K562 (cell line): ENCODE measurements around the gene RHBDL3. TPM values are rescaled to one million over a fixed set of nuclear protein-coding genes. Genes with fewer than 3 reads are reported as not detected.

Experiments used
- ATAC-seq: fragments of 200-7000 bp; cut with Tn5 transposase; 3 replicates; pipeline ENCODE4 v1.9.1; 2020; ENCODE audit warnings: moderate library complexity
- BruUV-seq: library from RNA; stranded (reverse); fragments of 400-500 nt; replicated peaks from 2 replicates; lab custom pipeline; 2021; lab: Mats Ljungman, UMichigan
- CTCF ChIA-PET: fragments of 300-600 bp; formaldehyde crosslinking; extraction: SDS; loops from one replicate; lab custom pipeline; 2021; ENCODE audit warnings: low intra/inter-chr PET ratio; lab: Yijun Ruan, JAX
- POLR2A ChIA-PET: fragments of 300-600, 350-650 bp; sonication (Branson Sonifier 250); formaldehyde crosslinking; extraction: SDS; loops from one replicate; lab custom pipeline; 2021; ENCODE audit warnings: antibody characterized with exemption, inconsistent platforms; lab: Yijun Ruan, JAX
- DNase-seq, 4 experiments: peaks; one replicate each; pipeline versions ENCODE4 v3.0.0 to v3.0.0-alpha.2; 2011 to 2018; ENCODE audit warnings: low spot score in 3 of 4, mixed read lengths in 3 of 4; ENCODE audit errors: extremely low read depth in 1 of 4
- FAIRE-seq: peaks from 2 replicates; lab custom pipeline; 2011; peaks lifted over from hg19 to GRCh38; lab: Jason Lieb, UNC
- H2AFZ ChIP-seq: 2 replicates; pipeline ENCODE4 v1.6.0; 2011; ENCODE audit warnings: low read depth, low read length, control low read depth, inconsistent platforms
- H3K27ac ChIP-seq: fragments of 200-600 bp; 3 replicates; pipeline ENCODE4 v1.8.0; 2011; ENCODE audit warnings: low read depth, mild to moderate bottlenecking, control low read depth, inconsistent platforms, low read length, moderate library complexity, mixed read lengths; ENCODE audit errors: extremely low read depth
- H3K27me3 ChIP-seq, 2 experiments: fragments of 300-600 bp in 1 of 2; 2 replicates in 1 of 2; 3 replicates in 1 of 2; pipeline versions ENCODE4 v1.6.0 to v1.8.0; 2011; ENCODE audit warnings: inconsistent platforms in 2 of 2, low read length in 2 of 2, mild to moderate bottlenecking in 1 of 2, mixed read lengths in 1 of 2, moderate library complexity in 1 of 2; ENCODE audit not compliant: control insufficient read depth in 2 of 2, insufficient read depth in 2 of 2
- H3K36me3 ChIP-seq: fragments of 300-600 bp; 3 replicates; pipeline ENCODE4 v1.8.0; 2011; ENCODE audit warnings: mild to moderate bottlenecking, low read length, inconsistent platforms; ENCODE audit not compliant: control insufficient read depth, insufficient read depth
- H3K4me1 ChIP-seq, 2 experiments: fragments of 200-600 bp in 1 of 2; replicated peaks in 1 of 2; 2 replicates in 1 of 2; 3 replicates in 1 of 2; pipeline versions ENCODE4 v1.5.1 to v1.8.0; 2011; ENCODE audit warnings: inconsistent platforms in 2 of 2, low read length in 2 of 2, mild to moderate bottlenecking in 1 of 2, mixed read lengths in 1 of 2, moderate library complexity in 1 of 2; ENCODE audit not compliant: control insufficient read depth in 2 of 2, insufficient read depth in 2 of 2
- H3K4me2 ChIP-seq: 2 replicates; pipeline ENCODE4 v1.6.1; 2011; ENCODE audit warnings: low read length, control low read depth, inconsistent platforms, mixed read lengths; ENCODE audit not compliant: insufficient read depth
- H3K4me3 ChIP-seq: fragments of 200-600 bp; sonication (generic), shearing (Covaris generic); 2 replicates; pipeline ENCODE4 v1.5.1; 2016; ENCODE audit warnings: control low read depth, inconsistent platforms
- H3K79me2 ChIP-seq: fragments of 200-600 bp; 3 replicates; pipeline ENCODE4 v1.8.0; 2011; ENCODE audit warnings: low read length, inconsistent platforms; ENCODE audit not compliant: control insufficient read depth, insufficient read depth
- H3K9ac ChIP-seq, 2 experiments: 2 replicates each; pipeline versions ENCODE4 v1.6.0 to v1.6.1; 2011; ENCODE audit warnings: low read depth in 2 of 2, low read length in 2 of 2, control low read depth in 1 of 2, inconsistent platforms in 1 of 2, mild to moderate bottlenecking in 1 of 2, mixed read lengths in 1 of 2; ENCODE audit not compliant: insufficient read depth in 1 of 2
- H3K9me1 ChIP-seq: one replicate; pipeline ENCODE4 v1.6.0; 2011; ENCODE audit warnings: inconsistent platforms, mild to moderate bottlenecking, low read length, moderate library complexity; ENCODE audit not compliant: control insufficient read depth, insufficient read depth
- H3K9me3 ChIP-seq: replicated peaks from 2 replicates; pipeline ENCODE4 v1.5.1; 2011; ENCODE audit warnings: low read depth, low read length, inconsistent platforms; ENCODE audit not compliant: control insufficient read depth, insufficient read depth
- H4K20me1 ChIP-seq: replicated peaks from 2 replicates; pipeline ENCODE4 v1.6.1; 2011; ENCODE audit warnings: low read length, inconsistent platforms, mixed read lengths; ENCODE audit not compliant: control insufficient read depth, insufficient read depth
- E2F8 ChIP-seq: fragments of 450-650 bp; IDR thresholded peaks from 2 replicates; pipeline ENCODE4 v1.7.1; 2018; ENCODE audit warnings: mild to moderate bottlenecking, low read depth; ENCODE audit not compliant: partially characterized antibody
- E4F1 ChIP-seq: fragments of 250-450 bp; sonication (Bioruptor Pico); IDR thresholded peaks from 2 replicates; pipeline ENCODE4 v1.5.0; 2021; ENCODE audit warnings: mild to moderate bottlenecking, borderline replicate concordance
- FOSL1 ChIP-seq: fragments of 200-800 bp; sonication (Bioruptor generic); conservative IDR thresholded peaks from 2 replicates; pipeline ENCODE4 v1.6.1; 2016; ENCODE audit warnings: missing genetic modification characterization, missing compliant biosample characterization
- KDM4B ChIP-seq, 2 experiments: fragments of 450-650 bp in 1 of 2; sonication (generic) in 1 of 2; IDR thresholded peaks; 2 replicates each; pipeline ENCODE4 v1.6.1; 2016 to 2017; ENCODE audit warnings: borderline replicate concordance in 2 of 2, antibody characterized with exemption in 1 of 2, low read depth in 1 of 2, mild to moderate bottlenecking in 1 of 2
- MAFK ChIP-seq: IDR thresholded peaks from 2 replicates; pipeline ENCODE4 v1.6.1; 2011; ENCODE audit warnings: low read length, improper control_type of control experiment
- MEF2D ChIP-seq: conservative IDR thresholded peaks from 2 replicates; pipeline ENCODE4 v1.6.1; 2016; ENCODE audit warnings: low read depth, missing genetic modification characterization, missing compliant biosample characterization
- MYNN ChIP-seq, 2 experiments: sonication (generic); formaldehyde crosslinking in 1 of 2; IDR thresholded peaks; 2 replicates each; pipeline versions ENCODE4 v1.5.0 to v1.6.1; 2016 to 2020; ENCODE audit warnings: antibody characterized with exemption in 1 of 2, missing genetic modification reagents in 1 of 2
- PHTF2 ChIP-seq: fragments of 250-450 bp; sonication (Bioruptor Pico); IDR thresholded peaks from 2 replicates; pipeline ENCODE4 v1.5.0; 2021; ENCODE audit warnings: mild to moderate bottlenecking
- PML ChIP-seq: IDR thresholded peaks from 2 replicates; pipeline ENCODE4 v1.6.1; 2012; ENCODE audit warnings: low read length, inconsistent platforms
- TARDBP ChIP-seq: fragments of 450-650 bp; IDR thresholded peaks from 2 replicates; pipeline ENCODE4 v1.6.1; 2016
- THAP7 ChIP-seq: fragments of 250-450 bp; sonication (Bioruptor Pico); IDR thresholded peaks from 2 replicates; pipeline ENCODE4 v1.5.0; 2021
- ZNF121 ChIP-seq: sonication (generic); formaldehyde crosslinking; conservative IDR thresholded peaks from 2 replicates; pipeline ENCODE4 v1.8.0; 2022; ENCODE audit warnings: missing genetic modification reagents
- whole genome bisulfite sequencing: fragments of 100-300 bp; shearing (Covaris generic); methylation state at CpG from one replicate; pipeline ENCODE4 v1.1.6; 2016; ENCODE audit warnings: low coverage, mixed read lengths; ENCODE audit not compliant: insufficient coverage; ENCODE audit errors: missing lambda C conversion rate; 5-methylcytosine and 5-hydroxymethylcytosine counted together
- in situ Hi-C: fragments of 300-500 bp; cut with MboI; formaldehyde crosslinking; loops from 4 replicates; pipeline ENCODE4 v1.15.0; 2018; ENCODE audit warnings: inconsistent platforms, mixed read lengths
- intact Hi-C: fragments of 100-400 bp; cut with micrococcal nuclease; formaldehyde crosslinking; loops from 2 replicates; pipeline ENCODE4 v1.14.2; 2022
- polyA plus RNA-seq, 8 experiments: library from polyadenylated mRNA; depleted of rRNA in 4 of 8; stranded (reverse) in 5 of 8; unstranded in 3 of 8; fragments of >200 nt; fragmentation: Nextera tagmentation in 2 of 8; fragmentation: Illumina TruSeq in 1 of 8; extraction: Ambion mirVana in 2 of 8; extraction: Trizol in 1 of 8; gene quantifications; 2 replicates each; pipeline versions ENCODE4 v1.2.1 to v1.2.3, GENCODE V29; 2011 to 2014; ENCODE audit warnings: inconsistent platforms in 1 of 8, missing spikeins in 1 of 8
- total RNA-seq, 7 experiments: library from RNA; depleted of rRNA in 6 of 7; stranded (reverse); fragments of >200 nt in 6 of 7; fragmentation: Illumina TruSeq in 2 of 7; extraction: Trizol in 2 of 7; gene quantifications; 2 replicates each; pipeline versions ENCODE4 v1.2.1 to v1.2.3, GENCODE V29; 2011 to 2021; ENCODE audit warnings: low replicate concordance in 1 of 7
- TF ChIP-seq, protein P1 (sequence below): sonication (generic); formaldehyde crosslinking; IDR thresholded peaks from 2 replicates; pipeline ENCODE4 v1.8.1; 2022; ENCODE audit warnings: missing genetic modification reagents

Gene RHBDL3
- total and polyA plus RNA-seq, 9 of the 15 experiments (the other 6 are each of a cell fraction or from before 2014, with no cell fraction given) = 0.06 to 0.31 (median 0.09) TPM; not detected in 4

DNA sequence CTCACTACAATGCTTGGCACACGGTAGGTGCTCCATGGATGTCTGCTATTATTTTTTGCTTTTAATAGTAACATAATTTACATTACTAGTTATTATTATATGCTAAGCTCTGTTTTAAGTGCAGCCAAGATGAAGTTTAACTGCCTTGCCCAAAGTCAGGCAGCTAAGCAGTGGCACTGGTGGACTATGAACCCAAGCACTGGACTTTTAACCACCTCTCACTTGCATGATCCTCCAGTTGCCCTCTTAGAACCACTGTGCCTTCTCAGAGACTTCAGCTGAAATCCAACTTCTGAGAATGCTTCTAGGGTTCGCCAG, 82.8 kb downstream of the RHBDL3 start:
- peaks cover 25% of the 10 kb centered on the region for H4K20me1 ChIP-seq
- intact Hi-C loops = no loop called here
- CTCF ChIA-PET = no interaction called here
- TF ChIP-seq ZNF121 (CRISPR knock-in tag) (no peak), KDM4B (IDR thresholded peaks at IDR 0.05; ENCODE audit: borderline replicate concordance in 2 of 2, low read depth in 1 of 2) (no peak), MAFK (no peak), PML (no peak), E4F1 (no peak), TARDBP (no peak), MYNN (IDR thresholded peaks at IDR 0.05) (peak; percentile 26; the same call in 1 of the 2 replicates), MYNN (CRISPR knock-in tag; IDR thresholded peaks at IDR 0.05) (no peak), FOSL1 (tag) (no peak), E2F8 (no peak), THAP7 (CRISPR knock-in tag) (no peak), MEF2D (tag) (no peak), PHTF2 (CRISPR knock-in tag) (no peak)
- TF ChIP-seq, protein P1, sequence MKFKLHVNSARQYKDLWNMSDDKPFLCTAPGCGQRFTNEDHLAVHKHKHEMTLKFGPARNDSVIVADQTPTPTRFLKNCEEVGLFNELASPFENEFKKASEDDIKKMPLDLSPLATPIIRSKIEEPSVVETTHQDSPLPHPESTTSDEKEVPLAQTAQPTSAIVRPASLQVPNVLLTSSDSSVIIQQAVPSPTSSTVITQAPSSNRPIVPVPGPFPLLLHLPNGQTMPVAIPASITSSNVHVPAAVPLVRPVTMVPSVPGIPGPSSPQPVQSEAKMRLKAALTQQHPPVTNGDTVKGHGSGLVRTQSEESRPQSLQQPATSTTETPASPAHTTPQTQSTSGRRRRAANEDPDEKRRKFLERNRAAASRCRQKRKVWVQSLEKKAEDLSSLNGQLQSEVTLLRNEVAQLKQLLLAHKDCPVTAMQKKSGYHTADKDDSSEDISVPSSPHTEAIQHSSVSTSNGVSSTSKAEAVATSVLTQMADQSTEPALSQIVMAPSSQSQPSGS (CRISPR knock-in tag) = no peak

More for the DNA sequence above, 82.8 kb downstream of the RHBDL3 start:
- peaks cover 28 to 29% of the 10 kb centered on the region in 2 experiments; a peak in 4 of 5 replicates for H3K4me1 ChIP-seq
- H3K27ac ChIP-seq = peak overlapping the region; percentile 99
- POLR2A ChIA-PET = interaction anchor here (0.5 to 1.7 kb wide), 15 partner anchors 9 to 199 kb away, joined by 3 to 6 read pairs (median 3); no protein-coding TSS in a partner anchor
- H3K4me2 ChIP-seq = peak overlapping the region; percentile 92
- no peak overlapping the region for H2AFZ ChIP-seq
- no peaks in the 10 kb centered on the region for H3K9me3 ChIP-seq
- H3K4me3 ChIP-seq = peak overlapping the region; percentile 74
- ATAC-seq (no peak; the same call in 2 of the 3 replicates), DNase-seq (peak in 1 of 4 experiments; percentile 92), FAIRE-seq (peak; percentile 90)
- 6% methylated on average over 2 of the region's 2 CpGs for WGBS
- H3K9ac ChIP-seq = peak overlapping the region; percentile 98 to 99; a peak in 3 of 4 replicates
- peaks cover 61% of the 10 kb centered on the region for H3K79me2 ChIP-seq
- no TSS peak for BruUV-seq
- no peaks in the 10 kb centered on the region for H3K27me3 ChIP-seq
- H3K36me3 ChIP-seq = peaks cover 22% of the 10 kb centered on the region; the same call in 2 of the 3 replicates
- H3K9me1 ChIP-seq = no peaks in the 10 kb centered on the region
- in situ Hi-C loops = no loop called here
